OCI-LY1 (cell line): ENCODE results near the gene PM20D1.

ENCODE experiments used
- EZH2 ChIP-seq: fragments of 200-600 bp; sonication (generic), shearing (Covaris generic); IDR thresholded peaks from 2 replicates; pipeline ENCODE4 v1.8.0; 2017; ENCODE audit warnings: borderline replicate concordance, mixed run types, mild to moderate bottlenecking, antibody characterized with exemption, low read length, moderate library complexity, mixed read lengths
- TF ChIP-seq, protein P1 (sequence below): fragments of 200-600 bp; sonication (generic), shearing (Covaris generic); IDR thresholded peaks from 2 replicates; pipeline ENCODE4 v1.5.1; 2017; ENCODE audit warnings: mild to moderate bottlenecking, antibody characterized with exemption, low read length, moderate library complexity, mixed read lengths

DNA sequence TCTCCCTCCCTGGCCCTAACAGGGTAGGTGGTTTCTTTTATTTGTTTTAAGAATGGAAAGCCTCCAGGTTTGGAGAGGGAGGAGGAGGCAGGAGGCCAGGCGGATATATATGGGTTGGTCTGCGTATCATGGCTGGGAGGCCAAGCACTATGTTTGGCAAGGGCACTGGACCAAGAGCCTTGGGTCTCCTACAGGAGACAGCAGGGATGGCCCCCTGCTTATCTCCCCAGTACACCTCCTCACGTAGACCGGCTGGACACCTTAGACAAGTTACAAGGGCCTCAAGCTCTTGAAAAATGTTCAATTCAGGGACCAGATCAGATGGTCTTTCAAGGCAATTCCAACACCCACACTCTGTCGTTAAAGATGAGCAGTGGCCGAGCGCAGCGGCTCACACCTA lies 47.9 kb downstream of the PM20D1 start:
- TF ChIP-seq, protein P1, sequence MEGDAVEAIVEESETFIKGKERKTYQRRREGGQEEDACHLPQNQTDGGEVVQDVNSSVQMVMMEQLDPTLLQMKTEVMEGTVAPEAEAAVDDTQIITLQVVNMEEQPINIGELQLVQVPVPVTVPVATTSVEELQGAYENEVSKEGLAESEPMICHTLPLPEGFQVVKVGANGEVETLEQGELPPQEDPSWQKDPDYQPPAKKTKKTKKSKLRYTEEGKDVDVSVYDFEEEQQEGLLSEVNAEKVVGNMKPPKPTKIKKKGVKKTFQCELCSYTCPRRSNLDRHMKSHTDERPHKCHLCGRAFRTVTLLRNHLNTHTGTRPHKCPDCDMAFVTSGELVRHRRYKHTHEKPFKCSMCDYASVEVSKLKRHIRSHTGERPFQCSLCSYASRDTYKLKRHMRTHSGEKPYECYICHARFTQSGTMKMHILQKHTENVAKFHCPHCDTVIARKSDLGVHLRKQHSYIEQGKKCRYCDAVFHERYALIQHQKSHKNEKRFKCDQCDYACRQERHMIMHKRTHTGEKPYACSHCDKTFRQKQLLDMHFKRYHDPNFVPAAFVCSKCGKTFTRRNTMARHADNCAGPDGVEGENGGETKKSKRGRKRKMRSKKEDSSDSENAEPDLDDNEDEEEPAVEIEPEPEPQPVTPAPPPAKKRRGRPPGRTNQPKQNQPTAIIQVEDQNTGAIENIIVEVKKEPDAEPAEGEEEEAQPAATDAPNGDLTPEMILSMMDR = no peak
- TF ChIP-seq EZH2 = no peak
